ENCODE data around the gene FRS2. TPM values are rescaled to one million over a fixed set of nuclear protein-coding genes. Genes with fewer than 3 reads are reported as not detected.
"Not testable (repeated sequence)": the region's sequence is repeated elsewhere in the genome, so short reads cannot be mapped to it uniquely, and the experiment has no call there.

FRS2 gene
- total RNA-seq, 1 donor from 2014 or later: 58.0 TPM

- intact Hi-C loops (cut with DNase I): no loop called here
- no peak for ATAC-seq
- no peak for DNase-seq (ENCODE audit: low spot score)
Observed at GRCh38 chr12:69601962-69602685, 131.9 kb downstream of the FRS2 start.

GRCh38 chr12:69602954-69603353, 132.8 kb downstream of the FRS2 start:
- DNase-seq (ENCODE audit: low spot score): no peak
- intact Hi-C loops (cut with DNase I): no loop called here
- no peak for ATAC-seq

GRCh38 chr12:69603556-69603955, 133.4 kb downstream of the FRS2 start:
- DNase-seq (ENCODE audit: low spot score); intact Hi-C loops (cut with DNase I); ATAC-seq: not testable (repeated sequence)

- ATAC-seq; intact Hi-C loops (cut with DNase I); DNase-seq (ENCODE audit: low spot score): not testable (repeated sequence)
Observed at GRCh38 chr12:69604275-69604674, 134.1 kb downstream of the FRS2 start.

- intact Hi-C loops (cut with DNase I): no loop called here
- ATAC-seq (no peak), DNase-seq (ENCODE audit: low spot score) (no peak)
Observed at GRCh38 chr12:69608114-69608513, 137.9 kb downstream of the FRS2 start.

GRCh38 chr12:69610126-69610525, 139.9 kb downstream of the FRS2 start:
- ATAC-seq (no peak), DNase-seq (ENCODE audit: low spot score) (no peak)
- intact Hi-C loops (cut with DNase I): no loop called here

- DNase-seq (ENCODE audit: low spot score) (no peak), ATAC-seq (no peak)
- intact Hi-C loops (cut with DNase I): no loop called here
Observed at GRCh38 chr12:69610729-69611128, 140.5 kb downstream of the FRS2 start, which contains the start of gene LRRC10. LRRC10 (minus strand) TSS chr12:69610907; CDS start chr12:69610838, 69 bp downstream.

- ATAC-seq: no peak
- intact Hi-C loops (cut with DNase I): no loop called here
- no peak for DNase-seq (ENCODE audit: low spot score)
Observed at GRCh38 chr12:69613351-69613750, 143.2 kb downstream of the FRS2 start.

- DNase-seq (ENCODE audit: low spot score) (no peak), ATAC-seq (no peak)
- intact Hi-C loops (cut with DNase I): no loop called here
Observed at GRCh38 chr12:69616025-69616424, 145.8 kb downstream of the FRS2 start.

- DNase-seq (ENCODE audit: low spot score) (no peak), ATAC-seq (no peak)
- intact Hi-C loops (cut with DNase I): no loop called here
Observed at GRCh38 chr12:69619050-69619449, 148.9 kb downstream of the FRS2 start.

GRCh38 chr12:69620077-69620476, 149.9 kb downstream of the FRS2 start:
- intact Hi-C loops (cut with DNase I): no loop called here
- ATAC-seq: no peak
- DNase-seq (ENCODE audit: low spot score): no peak

- ATAC-seq (no peak), DNase-seq (ENCODE audit: low spot score) (no peak)
- intact Hi-C loops (cut with DNase I): no loop called here
Observed at GRCh38 chr12:69620921-69621320, 150.7 kb downstream of the FRS2 start.

GRCh38 chr12:69621551-69621950, 151.4 kb downstream of the FRS2 start:
- ATAC-seq (no peak), DNase-seq (ENCODE audit: low spot score) (no peak)
- intact Hi-C loops (cut with DNase I): no loop called here

GRCh38 chr12:69623970-69624369, 153.8 kb downstream of the FRS2 start:
- DNase-seq (ENCODE audit: low spot score) (no peak), ATAC-seq (no peak)
- intact Hi-C loops (cut with DNase I): no loop called here

- intact Hi-C loops (cut with DNase I): no loop called here
- no peak for DNase-seq (ENCODE audit: low spot score)
- no peak for ATAC-seq
Observed at GRCh38 chr12:69627501-69627900, 157.3 kb downstream of the FRS2 start.

Small RNA genes lying within 50 kb of the gene (microRNA-seq; reads per million reads assigned to microRNA genes)
- not detected for gene MIR3913-1
- gene MIR3913-2: not detected

Other genes starting within 250 kb of the FRS2 start
- gene CPSF6, start 230.8 kb upstream of the FRS2 start, total RNA-seq: 72.5 TPM
- gene LYZ, start 122.0 kb upstream of the FRS2 start, total RNA-seq: 112 TPM
- gene YEATS4, start 110.6 kb upstream of the FRS2 start, total RNA-seq: 17.5 TPM
- 110 TPM for gene CCT2, start 115.1 kb downstream of the FRS2 start, total RNA-seq
- gene LRRC10, start 140.5 kb downstream of the FRS2 start, total RNA-seq: not detected
- not detected for gene BEST3, start 228.9 kb downstream of the FRS2 start, total RNA-seq

Data from sciatic nerve (tissue), 2 donors.